ENCODE data around the gene CDKN1C.

- TF ChIP-seq FOXK2 (IDR thresholded peaks at IDR 0.05) (no peak), HDGF (IDR thresholded peaks at IDR 0.05; ENCODE audit: borderline replicate concordance) (no peak)
Measured at GRCh38 chr11:2909133-2909902, 23.7 kb upstream of the CDKN1C start.

All from HEK293T (cell line).